Activated T-helper 1 cell treated with Interleukin-2 at 50 U/mL for 16 hours (primary cell): ENCODE results near the gene DYNLT4.
A peak's percentile ranks its signal among the peaks of the same experiment; 100 is the strongest.
"Not testable (repeated sequence)": the region's sequence is repeated elsewhere in the genome, so short reads cannot be mapped to it uniquely, and the experiment has no call there.

Source experiments
- DNase-seq: peaks from one replicate; pipeline ENCODE4 v3.0.0-alpha.2; 2020; ENCODE audit warnings: low read depth

Gene DYNLT4

GRCh38 chr1:44788120-44788860 is 18.9 kb downstream of the DYNLT4 start, which contains the start of gene BEST4:
BEST4 (minus strand) TSS chr1:44788170; CDS start chr1:44787705, 465 bp downstream.
- DNase-seq, result no peak

GRCh38 chr1:44787506-44787905 is 19.6 kb downstream of the DYNLT4 start:
- DNase-seq, result no peak

GRCh38 chr1:44786841-44787426 is 20.2 kb downstream of the DYNLT4 start:
- no peak for DNase-seq

GRCh38 chr1:44786138-44786840 is 20.9 kb downstream of the DYNLT4 start:
- DNase-seq, result peak; percentile 65

GRCh38 chr1:44785501-44786137 is 21.5 kb downstream of the DYNLT4 start:
- no peak for DNase-seq

GRCh38 chr1:44785029-44785380 is 22.1 kb downstream of the DYNLT4 start:
- DNase-seq, result no peak

- no peak for DNase-seq
These were observed 22.8 kb downstream of the DYNLT4 start for GRCh38 chr1:44784094-44785028.

- no peak for DNase-seq
These were observed 23.5 kb downstream of the DYNLT4 start for GRCh38 chr1:44783697-44784093.

- no peak for DNase-seq
These were observed 26.5 kb downstream of the DYNLT4 start for GRCh38 chr1:44780583-44781121.

GRCh38 chr1:44778705-44779576 is 28.2 kb downstream of the DYNLT4 start:
- DNase-seq, result no peak

- DNase-seq, result no peak
These were observed 29.0 kb downstream of the DYNLT4 start for GRCh38 chr1:44777969-44778635.

GRCh38 chr1:44777547-44777946 is 29.6 kb downstream of the DYNLT4 start:
- no peak for DNase-seq

GRCh38 chr1:44776730-44777068 is 30.5 kb downstream of the DYNLT4 start:
- DNase-seq, result no peak

GRCh38 chr1:44775930-44776729 is 31.0 kb downstream of the DYNLT4 start:
- peak; percentile 32 for DNase-seq

GRCh38 chr1:44775078-44775929 is 31.8 kb downstream of the DYNLT4 start, which contains the start of gene RPS8:
RPS8 (plus strand) TSS chr1:44775540; CDS start chr1:44775597, 57 bp downstream.
- peak; percentile 76 for DNase-seq

- DNase-seq, result not testable (repeated sequence)
These were observed 40.7 kb downstream of the DYNLT4 start for GRCh38 chr1:44766421-44766820.

GRCh38 chr1:44760876-44761275 is 46.3 kb downstream of the DYNLT4 start:
- DNase-seq, result no peak

- DNase-seq, result no peak
These were observed 48.1 kb downstream of the DYNLT4 start for GRCh38 chr1:44759077-44759476.
